ENCODE results near the gene PANX2. TPM values are rescaled to one million over a fixed set of nuclear protein-coding genes. Genes with fewer than 3 reads are reported as not detected.
A peak's percentile ranks its signal among the peaks of the same experiment; 100 is the strongest.

The PANX2 gene
- total RNA-seq, 1 donor, result under 0.01 TPM

GRCh38 chr22:50157709-50158375 lies 12.7 kb upstream of the PANX2 start:
- Histone ChIP-seq H3K4me3 (ENCODE audit: insufficient read depth, low read length) (no peak overlapping the region), H3K27me3 (ENCODE audit: insufficient read depth, low read length) (peaks cover 29% of the 10 kb centered on the region), H2AFZ (ENCODE audit: low read length) (no peak overlapping the region), H3K79me2 (ENCODE audit: insufficient read depth, low read length) (no peaks in the 10 kb centered on the region), H3K4me2 (ENCODE audit: insufficient read depth, low read length) (no peak overlapping the region), H3K36me3 (ENCODE audit: insufficient read depth, low read length) (no peaks in the 10 kb centered on the region), H4K20me1 (ENCODE audit: insufficient read depth, low read length) (no peaks in the 10 kb centered on the region), H3K9me3 (ENCODE audit: low read depth, low read length) (no peaks in the 10 kb centered on the region), H3K27ac (ENCODE audit: low read depth, low read length) (no peak overlapping the region), H3K4me1 (ENCODE audit: insufficient read depth, low read length) (no peaks in the 10 kb centered on the region)
- DNase-seq (ENCODE audit: insufficient read length, low spot score, missing footprints), result peak; percentile 72
- TF ChIP-seq, protein P1, sequence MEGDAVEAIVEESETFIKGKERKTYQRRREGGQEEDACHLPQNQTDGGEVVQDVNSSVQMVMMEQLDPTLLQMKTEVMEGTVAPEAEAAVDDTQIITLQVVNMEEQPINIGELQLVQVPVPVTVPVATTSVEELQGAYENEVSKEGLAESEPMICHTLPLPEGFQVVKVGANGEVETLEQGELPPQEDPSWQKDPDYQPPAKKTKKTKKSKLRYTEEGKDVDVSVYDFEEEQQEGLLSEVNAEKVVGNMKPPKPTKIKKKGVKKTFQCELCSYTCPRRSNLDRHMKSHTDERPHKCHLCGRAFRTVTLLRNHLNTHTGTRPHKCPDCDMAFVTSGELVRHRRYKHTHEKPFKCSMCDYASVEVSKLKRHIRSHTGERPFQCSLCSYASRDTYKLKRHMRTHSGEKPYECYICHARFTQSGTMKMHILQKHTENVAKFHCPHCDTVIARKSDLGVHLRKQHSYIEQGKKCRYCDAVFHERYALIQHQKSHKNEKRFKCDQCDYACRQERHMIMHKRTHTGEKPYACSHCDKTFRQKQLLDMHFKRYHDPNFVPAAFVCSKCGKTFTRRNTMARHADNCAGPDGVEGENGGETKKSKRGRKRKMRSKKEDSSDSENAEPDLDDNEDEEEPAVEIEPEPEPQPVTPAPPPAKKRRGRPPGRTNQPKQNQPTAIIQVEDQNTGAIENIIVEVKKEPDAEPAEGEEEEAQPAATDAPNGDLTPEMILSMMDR (IDR thresholded peaks at IDR 0.05; ENCODE audit: extremely low read depth, low read depth, low read length), result no peak

GRCh38 chr22:50160947-50161346 lies 9.6 kb upstream of the PANX2 start:
- peaks cover 29% of the 10 kb centered on the region for H3K27me3 ChIP-seq (ENCODE audit: insufficient read depth, low read length)
- no peak overlapping the region for H3K4me3 ChIP-seq (ENCODE audit: insufficient read depth, low read length)
- TF ChIP-seq, protein P1 (IDR thresholded peaks at IDR 0.05; ENCODE audit: extremely low read depth, low read depth, low read length), result no peak
- H2AFZ ChIP-seq (ENCODE audit: low read length), result no peak overlapping the region
- H3K9me3 ChIP-seq (ENCODE audit: low read depth, low read length), result no peaks in the 10 kb centered on the region
- no peaks in the 10 kb centered on the region for H4K20me1 ChIP-seq (ENCODE audit: insufficient read depth, low read length)
- no peaks in the 10 kb centered on the region for H3K4me1 ChIP-seq (ENCODE audit: insufficient read depth, low read length)
- H3K79me2 ChIP-seq (ENCODE audit: insufficient read depth, low read length), result no peaks in the 10 kb centered on the region
- DNase-seq (ENCODE audit: insufficient read length, low spot score, missing footprints), result peak; percentile 47
- H3K4me2 ChIP-seq (ENCODE audit: insufficient read depth, low read length), result no peak overlapping the region
- no peaks in the 10 kb centered on the region for H3K36me3 ChIP-seq (ENCODE audit: insufficient read depth, low read length)
- no peak overlapping the region for H3K27ac ChIP-seq (ENCODE audit: low read depth, low read length)

DNA sequence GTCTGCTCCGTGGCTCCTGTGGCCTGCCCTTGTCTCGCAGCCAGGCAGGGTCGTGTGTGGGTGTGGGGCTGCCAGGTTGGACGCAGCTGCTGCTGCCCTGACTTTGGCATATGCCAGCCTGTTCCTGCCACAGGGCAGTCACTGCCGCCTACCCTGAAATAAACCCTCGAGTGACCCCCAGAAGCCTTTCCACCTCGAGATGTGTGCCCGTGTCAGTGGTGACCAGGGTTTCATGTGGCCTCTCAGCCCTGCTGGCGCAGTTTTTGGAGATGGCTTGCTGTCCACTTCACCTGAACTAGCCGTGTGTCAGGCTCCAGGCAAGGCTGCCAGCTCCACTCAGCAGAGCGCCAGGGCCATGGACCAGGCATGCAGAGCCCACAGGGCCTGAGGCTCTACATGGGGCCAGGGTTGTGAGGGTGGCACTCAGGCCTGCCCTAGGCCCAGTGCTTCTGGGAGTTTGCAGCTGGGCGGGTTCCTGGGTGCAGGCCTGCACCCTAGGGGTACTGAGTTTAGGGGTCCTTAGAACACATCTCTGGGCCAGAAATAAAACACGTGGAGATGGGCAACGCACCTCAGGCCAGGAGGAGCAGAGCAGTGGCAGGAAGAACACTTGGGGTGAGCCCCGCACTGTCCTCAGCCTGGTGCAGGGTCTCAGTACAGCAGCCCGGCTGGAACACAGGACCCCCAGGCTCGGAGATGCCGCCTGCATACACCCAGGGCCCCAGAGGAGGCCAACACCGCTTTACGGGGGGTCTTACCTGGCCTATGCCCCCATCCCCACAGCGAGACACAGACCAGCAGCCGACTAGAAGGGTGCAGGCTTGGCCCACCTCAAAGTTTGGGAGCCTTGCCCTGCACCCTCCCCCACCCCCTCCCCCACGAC lies 8.8 kb upstream of the PANX2 start:
- Histone ChIP-seq H3K9me3 (ENCODE audit: low read depth, low read length) (no peaks in the 10 kb centered on the region), H4K20me1 (ENCODE audit: insufficient read depth, low read length) (no peaks in the 10 kb centered on the region), H3K36me3 (ENCODE audit: insufficient read depth, low read length) (no peaks in the 10 kb centered on the region), H3K27ac (ENCODE audit: low read depth, low read length) (no peak overlapping the region), H3K4me1 (ENCODE audit: insufficient read depth, low read length) (no peaks in the 10 kb centered on the region), H3K27me3 (ENCODE audit: insufficient read depth, low read length) (peaks cover 29% of the 10 kb centered on the region), H2AFZ (ENCODE audit: low read length) (no peak overlapping the region), H3K4me3 (ENCODE audit: insufficient read depth, low read length) (no peak overlapping the region), H3K79me2 (ENCODE audit: insufficient read depth, low read length) (no peaks in the 10 kb centered on the region), H3K4me2 (ENCODE audit: insufficient read depth, low read length) (no peak overlapping the region)
- peak; percentile 32 for DNase-seq (ENCODE audit: insufficient read length, low spot score, missing footprints)
- TF ChIP-seq, protein P1 (IDR thresholded peaks at IDR 0.05; ENCODE audit: extremely low read depth, low read depth, low read length), result no peak

DNA sequence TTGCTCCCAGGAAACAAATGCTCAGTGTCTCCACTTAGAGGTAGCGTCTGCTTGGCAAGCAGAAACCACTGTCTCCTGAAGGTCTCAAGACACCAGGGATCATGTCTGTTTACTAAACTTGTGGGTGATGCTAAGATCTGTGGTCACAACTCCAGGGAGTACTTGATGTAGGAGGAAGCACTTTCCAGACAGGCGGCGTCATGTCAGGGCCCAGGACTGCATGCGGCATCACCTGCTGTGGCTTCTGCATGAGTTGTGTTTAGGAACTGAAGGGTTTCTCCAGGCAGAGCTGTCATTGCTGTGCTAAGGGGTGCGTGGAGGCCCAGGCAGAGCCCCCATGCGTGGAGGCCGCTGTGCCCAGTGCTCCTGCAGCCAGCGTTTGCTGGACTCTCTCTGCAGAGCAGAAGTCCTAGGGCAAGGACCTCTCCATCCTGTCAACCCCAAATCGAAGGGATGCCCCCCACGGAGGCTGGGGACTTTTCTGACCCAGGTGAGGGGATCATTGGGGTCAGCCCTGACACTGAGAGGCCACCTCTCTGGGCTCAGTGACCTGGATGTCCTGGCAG lies 8.1 kb upstream of the PANX2 start:
- Histone ChIP-seq H2AFZ (ENCODE audit: low read length) (no peak overlapping the region), H3K4me2 (ENCODE audit: insufficient read depth, low read length) (no peak overlapping the region), H3K36me3 (ENCODE audit: insufficient read depth, low read length) (no peaks in the 10 kb centered on the region), H4K20me1 (ENCODE audit: insufficient read depth, low read length) (no peaks in the 10 kb centered on the region), H3K4me1 (ENCODE audit: insufficient read depth, low read length) (no peaks in the 10 kb centered on the region), H3K79me2 (ENCODE audit: insufficient read depth, low read length) (no peaks in the 10 kb centered on the region), H3K27me3 (ENCODE audit: insufficient read depth, low read length) (peaks cover 23% of the 10 kb centered on the region), H3K27ac (ENCODE audit: low read depth, low read length) (no peak overlapping the region), H3K4me3 (ENCODE audit: insufficient read depth, low read length) (no peak overlapping the region), H3K9me3 (ENCODE audit: low read depth, low read length) (no peaks in the 10 kb centered on the region)
- DNase-seq (ENCODE audit: insufficient read length, low spot score, missing footprints), result peak; percentile 72
- TF ChIP-seq, protein P1 (IDR thresholded peaks at IDR 0.05; ENCODE audit: extremely low read depth, low read depth, low read length), result no peak
